Measurements from ENCODE around the gene NFATC4. TPM values are rescaled to one million over a fixed set of nuclear protein-coding genes. Genes with fewer than 3 reads are reported as not detected.

The NFATC4 gene
- polyA plus RNA-seq, 1 donor from 2014 or later = 0.22 TPM

DNA sequence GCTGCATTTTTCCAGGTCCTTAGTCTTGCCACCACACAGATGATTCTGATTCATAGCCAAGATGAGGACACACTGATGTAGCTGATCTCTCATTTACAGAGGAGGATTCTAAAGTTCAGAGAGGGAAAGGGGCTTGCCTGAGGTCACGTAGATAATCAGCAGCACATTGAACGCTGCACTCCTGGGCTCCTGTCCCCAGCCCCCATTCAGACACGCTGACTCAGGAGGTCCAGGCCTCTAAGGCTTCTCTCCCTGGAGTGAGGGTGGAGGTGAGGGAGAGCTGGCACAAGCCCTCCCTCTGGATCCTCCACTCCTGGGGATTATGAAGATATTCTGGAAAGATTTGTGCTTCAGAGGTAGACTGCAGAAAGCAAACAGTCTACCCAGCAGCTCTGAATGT lies 10.3 kb downstream of the NFATC4 start:
- Histone ChIP-seq H3K79me2 (replicated peaks; ENCODE audit: insufficient read depth, low read length) (no peaks in the 10 kb centered on the region), H3K36me3 (ENCODE audit: insufficient read depth, low read length) (no peaks in the 10 kb centered on the region), H3K9ac (ENCODE audit: low read length) (no peak overlapping the region), H4K20me1 (ENCODE audit: insufficient read depth) (no peaks in the 10 kb centered on the region), H3K27ac (ENCODE audit: low read length) (no peak overlapping the region), H3K9me3 (ENCODE audit: low read length) (no peaks in the 10 kb centered on the region), H3K9me2 (ENCODE audit: insufficient read depth, low read length) (no peaks in the 10 kb centered on the region), H3K4me2 (ENCODE audit: low read length) (no peak overlapping the region), H3F3A (ENCODE audit: insufficient read depth, low read length, poor library complexity, severe bottlenecking) (no peaks in the 10 kb centered on the region), H2AFZ (ENCODE audit: low read depth, low read length) (no peak overlapping the region), H3K27me3 (ENCODE audit: insufficient read depth, low read depth, low read length) (no peaks in the 10 kb centered on the region), H3K4me3 (ENCODE audit: low read length) (no peak overlapping the region)
- no peak for TF ChIP-seq MXI1 (conservative IDR thresholded peaks at IDR 0.05; ENCODE audit: poor library complexity, severe bottlenecking)
- no peak for TF ChIP-seq RAD21 (conservative IDR thresholded peaks at IDR 0.05)
- TF ChIP-seq EZH2 (IDR thresholded peaks at IDR 0.05; ENCODE audit: borderline replicate concordance, insufficient read depth, low read length, poor library complexity, severe bottlenecking) = no peak
- TF ChIP-seq, protein P1, sequence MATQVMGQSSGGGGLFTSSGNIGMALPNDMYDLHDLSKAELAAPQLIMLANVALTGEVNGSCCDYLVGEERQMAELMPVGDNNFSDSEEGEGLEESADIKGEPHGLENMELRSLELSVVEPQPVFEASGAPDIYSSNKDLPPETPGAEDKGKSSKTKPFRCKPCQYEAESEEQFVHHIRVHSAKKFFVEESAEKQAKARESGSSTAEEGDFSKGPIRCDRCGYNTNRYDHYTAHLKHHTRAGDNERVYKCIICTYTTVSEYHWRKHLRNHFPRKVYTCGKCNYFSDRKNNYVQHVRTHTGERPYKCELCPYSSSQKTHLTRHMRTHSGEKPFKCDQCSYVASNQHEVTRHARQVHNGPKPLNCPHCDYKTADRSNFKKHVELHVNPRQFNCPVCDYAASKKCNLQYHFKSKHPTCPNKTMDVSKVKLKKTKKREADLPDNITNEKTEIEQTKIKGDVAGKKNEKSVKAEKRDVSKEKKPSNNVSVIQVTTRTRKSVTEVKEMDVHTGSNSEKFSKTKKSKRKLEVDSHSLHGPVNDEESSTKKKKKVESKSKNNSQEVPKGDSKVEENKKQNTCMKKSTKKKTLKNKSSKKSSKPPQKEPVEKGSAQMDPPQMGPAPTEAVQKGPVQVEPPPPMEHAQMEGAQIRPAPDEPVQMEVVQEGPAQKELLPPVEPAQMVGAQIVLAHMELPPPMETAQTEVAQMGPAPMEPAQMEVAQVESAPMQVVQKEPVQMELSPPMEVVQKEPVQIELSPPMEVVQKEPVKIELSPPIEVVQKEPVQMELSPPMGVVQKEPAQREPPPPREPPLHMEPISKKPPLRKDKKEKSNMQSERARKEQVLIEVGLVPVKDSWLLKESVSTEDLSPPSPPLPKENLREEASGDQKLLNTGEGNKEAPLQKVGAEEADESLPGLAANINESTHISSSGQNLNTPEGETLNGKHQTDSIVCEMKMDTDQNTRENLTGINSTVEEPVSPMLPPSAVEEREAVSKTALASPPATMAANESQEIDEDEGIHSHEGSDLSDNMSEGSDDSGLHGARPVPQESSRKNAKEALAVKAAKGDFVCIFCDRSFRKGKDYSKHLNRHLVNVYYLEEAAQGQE (IDR thresholded peaks at IDR 0.05; ENCODE audit: borderline replicate concordance) = no peak
- no peak for TF ChIP-seq TAF1 (IDR thresholded peaks at IDR 0.05; ENCODE audit: low read depth)
- TF ChIP-seq POLR2AphosphoS5 (IDR thresholded peaks at IDR 0.05) = no peak

DNA sequence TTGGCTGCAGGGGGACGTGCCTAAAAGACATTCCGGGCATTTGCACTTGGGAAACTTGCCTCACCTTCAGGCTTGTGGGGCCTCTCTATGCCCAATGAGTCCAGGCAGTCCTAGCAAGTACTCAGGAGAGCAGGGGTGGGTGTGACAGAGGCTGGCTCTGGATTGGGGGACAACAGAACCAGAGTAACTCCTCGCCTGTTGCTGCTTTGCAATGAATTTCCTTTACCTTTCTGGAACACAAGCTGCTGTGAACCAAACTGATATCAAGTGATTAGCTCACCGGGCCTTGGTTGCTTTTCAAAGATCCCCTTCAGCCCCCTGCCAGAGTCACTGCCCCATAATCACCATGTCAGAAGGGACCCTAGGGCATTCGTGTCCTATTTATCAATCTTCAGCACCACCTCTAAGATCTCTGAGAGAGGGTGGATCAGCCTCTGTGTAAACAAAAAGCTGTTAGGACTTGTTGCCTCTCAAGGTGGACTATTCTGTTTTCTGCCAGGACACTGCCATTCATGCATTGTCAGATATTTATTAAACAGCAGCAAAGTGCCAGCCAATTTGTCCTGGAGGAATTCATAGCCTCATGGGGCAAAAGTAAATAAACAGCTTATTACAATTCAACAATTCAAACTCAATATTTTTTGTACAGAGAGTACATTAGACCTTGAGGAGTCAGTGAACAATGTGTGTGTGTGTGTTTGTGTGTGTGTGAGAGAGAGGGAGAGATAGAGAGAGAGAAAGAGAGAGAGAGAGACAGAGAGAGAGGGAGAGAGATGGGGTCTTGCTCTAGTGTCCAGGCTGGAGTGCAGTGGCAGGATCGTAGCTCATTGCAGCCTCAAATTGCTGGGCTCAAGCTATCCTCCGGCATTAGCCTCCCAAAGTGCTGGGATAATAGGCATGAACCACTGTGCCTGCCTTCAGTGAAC lies 11.3 kb downstream of the NFATC4 start:
- Histone ChIP-seq H3K79me2 (replicated peaks; ENCODE audit: insufficient read depth, low read length) (no peaks in the 10 kb centered on the region), H3K9ac (ENCODE audit: low read length) (no peak overlapping the region), H3K4me3 (ENCODE audit: low read length) (no peak overlapping the region), H3K9me2 (ENCODE audit: insufficient read depth, low read length) (no peaks in the 10 kb centered on the region), H3F3A (ENCODE audit: insufficient read depth, low read length, poor library complexity, severe bottlenecking) (no peaks in the 10 kb centered on the region), H3K27ac (ENCODE audit: low read length) (no peak overlapping the region), H2AFZ (ENCODE audit: low read depth, low read length) (no peak overlapping the region), H3K36me3 (ENCODE audit: insufficient read depth, low read length) (no peaks in the 10 kb centered on the region), H3K27me3 (ENCODE audit: insufficient read depth, low read depth, low read length) (no peaks in the 10 kb centered on the region), H4K20me1 (ENCODE audit: insufficient read depth) (no peaks in the 10 kb centered on the region), H3K4me2 (ENCODE audit: low read length) (no peak overlapping the region), H3K9me3 (ENCODE audit: low read length) (no peaks in the 10 kb centered on the region)
- TF ChIP-seq, protein P2, sequence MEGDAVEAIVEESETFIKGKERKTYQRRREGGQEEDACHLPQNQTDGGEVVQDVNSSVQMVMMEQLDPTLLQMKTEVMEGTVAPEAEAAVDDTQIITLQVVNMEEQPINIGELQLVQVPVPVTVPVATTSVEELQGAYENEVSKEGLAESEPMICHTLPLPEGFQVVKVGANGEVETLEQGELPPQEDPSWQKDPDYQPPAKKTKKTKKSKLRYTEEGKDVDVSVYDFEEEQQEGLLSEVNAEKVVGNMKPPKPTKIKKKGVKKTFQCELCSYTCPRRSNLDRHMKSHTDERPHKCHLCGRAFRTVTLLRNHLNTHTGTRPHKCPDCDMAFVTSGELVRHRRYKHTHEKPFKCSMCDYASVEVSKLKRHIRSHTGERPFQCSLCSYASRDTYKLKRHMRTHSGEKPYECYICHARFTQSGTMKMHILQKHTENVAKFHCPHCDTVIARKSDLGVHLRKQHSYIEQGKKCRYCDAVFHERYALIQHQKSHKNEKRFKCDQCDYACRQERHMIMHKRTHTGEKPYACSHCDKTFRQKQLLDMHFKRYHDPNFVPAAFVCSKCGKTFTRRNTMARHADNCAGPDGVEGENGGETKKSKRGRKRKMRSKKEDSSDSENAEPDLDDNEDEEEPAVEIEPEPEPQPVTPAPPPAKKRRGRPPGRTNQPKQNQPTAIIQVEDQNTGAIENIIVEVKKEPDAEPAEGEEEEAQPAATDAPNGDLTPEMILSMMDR (IDR thresholded peaks at IDR 0.05; ENCODE audit: poor library complexity, severe bottlenecking) = no peak
- no peak for TF ChIP-seq SMC3 (conservative IDR thresholded peaks at IDR 0.05; ENCODE audit: poor library complexity)
- TF ChIP-seq EP300 (conservative IDR thresholded peaks at IDR 0.05; ENCODE audit: poor library complexity, severe bottlenecking) = no peak
- TF ChIP-seq POLR2AphosphoS5 (IDR thresholded peaks at IDR 0.05) = no peak
- TF ChIP-seq RAD21 (conservative IDR thresholded peaks at IDR 0.05) = no peak
- TF ChIP-seq MXI1 (conservative IDR thresholded peaks at IDR 0.05; ENCODE audit: poor library complexity, severe bottlenecking) = no peak
- no peak for TF ChIP-seq EZH2 (IDR thresholded peaks at IDR 0.05; ENCODE audit: borderline replicate concordance, insufficient read depth, low read length, poor library complexity, severe bottlenecking)
- no peak for TF ChIP-seq TAF1 (IDR thresholded peaks at IDR 0.05; ENCODE audit: low read depth)
- TF ChIP-seq, protein P1 (IDR thresholded peaks at IDR 0.05; ENCODE audit: borderline replicate concordance) = no peak

Data from neural cell (in vitro differentiated cells).